Mucosa of descending colon (tissue), 3 donors: ENCODE results near the gene RAB19. TPM values are rescaled to one million over a fixed set of nuclear protein-coding genes. Genes with fewer than 3 reads are reported as not detected.

Source experiments
- ATAC-seq: fragments of 200-7000 bp; cut with Tn5 transposase; one replicate; pipeline ENCODE4 v1.9.1; 2020; ENCODE audit warnings: mild to moderate bottlenecking, moderate library complexity
- DNase-seq, 3 donors: peaks; one replicate each; pipeline ENCODE4 v3.0.0-alpha.2; 2020
- H3K36me3 ChIP-seq: fragments of 200-600 bp; one replicate; pipeline ENCODE4 v1.8.0; 2021; ENCODE audit warnings: low read depth, mild to moderate bottlenecking
- H3K4me1 ChIP-seq: fragments of 200-600 bp; one replicate; pipeline ENCODE4 v1.8.0; 2021; ENCODE audit warnings: low read depth, mild to moderate bottlenecking
- H3K4me3 ChIP-seq: fragments of 200-600 bp; one replicate; pipeline ENCODE4 v1.8.0; 2021; ENCODE audit warnings: mild to moderate bottlenecking
- H3K9me3 ChIP-seq: fragments of 200-600 bp; one replicate; pipeline ENCODE4 v1.8.0; 2021; ENCODE audit warnings: mild to moderate bottlenecking
- CTCF ChIP-seq: fragments of 200-600 bp; IDR thresholded peaks from one replicate; pipeline ENCODE4 v1.8.0; 2022; ENCODE audit warnings: antibody characterized with exemption, mild to moderate bottlenecking
- intact Hi-C, 2 donors: fragments of 100-400 bp; cut with DNase I in 1 of 2; cut with micrococcal nuclease in 1 of 2; formaldehyde crosslinking; loops; one replicate each; pipeline versions ENCODE4 v1.11.0 to v1.11.1; 2022; cut with DNase I, micrococcal nuclease
- total RNA-seq, 3 donors: library from RNA; stranded (reverse); fragmentation: NEBNext Ultra II Directional in 2 of 3; extraction: Animal tissue kit (Norgen Biotek cat#: 25700) in 2 of 3; gene quantifications; one replicate each; pipeline versions ENCODE4 v1.2.1 to v1.2.4, GENCODE V29; 2021 to 2023
- donor health status: DM: no; HTN: no; CAD: no; lungs with moderate emphysema.
- donor health status: DM: no; HTN: no; CAD: no.
- donor health status: DM: no; HTN: yes; CAD: no.

Gene RAB19
- total RNA-seq, 3 donors from 2014 or later: 7.3 to 22.0 (median 21.5) TPM

- peaks cover 24% of the 10 kb centered on the region for H3K4me1 ChIP-seq
- intact Hi-C loops: no loop called here
- no peak overlapping the region for H3K4me3 ChIP-seq
These were observed 72.9 kb downstream of the RAB19 start for GRCh38 chr7:140476698-140477261.

More at GRCh38 chr7:140476698-140477261, 72.9 kb downstream of the RAB19 start:
- ATAC-seq (no peak), DNase-seq (no peak)
- Histone ChIP-seq H3K36me3 (no peaks in the 10 kb centered on the region), H3K9me3 (no peaks in the 10 kb centered on the region)
- TF ChIP-seq CTCF: no peak

Other genes with a start within 250 kb of the RAB19 start
- gene KDM7A, start 227.1 kb upstream of the RAB19 start, total RNA-seq: 10 to 100 TPM; 27.4 to 45.4 (median 27.9) TPM
- gene SLC37A3, start 5.5 kb upstream of the RAB19 start, total RNA-seq: 10 to 100 TPM; 49.0 to 68.6 (median 55.8) TPM
- 100 to 1,000 TPM; 169 to 263 (median 188) TPM for gene MKRN1, start 75.4 kb downstream of the RAB19 start, total RNA-seq
- gene DENND2A, start 236.8 kb downstream of the RAB19 start, total RNA-seq: 10 to 100 TPM in 2 of 3 donors, 1 to 10 TPM in 1; 8.4 to 17.7 (median 10.1) TPM